Fibroblast of lung (primary cell): ENCODE results near the gene EEF1G.

Experiments used
- EZH2 ChIP-seq: IDR thresholded peaks from 2 replicates; pipeline ENCODE4 v1.5.1; 2012; ENCODE audit warnings: low read length, control low read depth, mild to moderate bottlenecking; ENCODE audit errors: missing control alignments
- TF ChIP-seq, protein P1 (sequence below), 2 donors: IDR thresholded peaks in 1 of 2; conservative IDR thresholded peaks in 1 of 2; 1 replicate in 1 of 2; 2 replicates in 1 of 2; pipeline ENCODE4 v1.5.1; 2011 to 2012; ENCODE audit warnings: low read length in 2 of 2, control low read depth in 1 of 2, inconsistent platforms in 1 of 2, low read depth in 1 of 2, mild to moderate bottlenecking in 1 of 2

DNA sequence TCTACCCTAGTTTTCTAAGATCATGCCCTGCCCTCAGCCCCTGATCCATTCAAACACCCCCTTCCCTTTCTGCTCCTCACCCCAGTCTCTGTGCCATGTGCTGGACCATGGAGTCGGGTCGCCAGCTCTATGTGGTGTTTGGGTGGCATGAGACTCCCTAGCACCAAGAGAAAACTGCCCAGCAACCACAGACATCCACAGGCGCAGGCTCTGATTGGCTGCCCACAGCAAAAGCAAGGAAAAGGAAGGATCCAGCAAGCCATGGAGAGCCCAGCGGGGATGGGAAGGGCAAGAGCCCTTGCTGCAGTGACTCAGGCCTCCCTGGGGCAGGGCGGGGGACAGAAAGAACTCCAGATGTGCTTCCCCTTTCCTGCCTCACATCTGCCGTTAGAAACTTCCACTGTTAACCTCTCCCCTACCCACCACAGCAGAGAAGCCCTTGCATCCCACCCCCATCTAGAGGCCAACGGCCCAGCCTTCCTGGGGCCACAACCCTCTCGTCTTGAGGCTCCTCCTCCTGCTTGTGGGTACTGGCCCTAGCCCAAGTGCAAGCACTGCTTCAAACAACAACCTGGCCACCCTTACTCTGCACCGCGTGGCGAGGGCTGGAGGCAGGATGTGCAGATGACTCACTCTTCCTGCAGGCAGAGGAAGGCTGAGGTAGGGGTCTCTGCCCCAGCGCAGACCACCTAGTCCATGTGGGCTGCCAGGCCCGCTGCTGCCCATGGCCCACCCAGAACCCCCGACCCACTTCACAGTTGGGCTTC, 17.4 kb downstream of the EEF1G start:
- TF ChIP-seq, protein P1, sequence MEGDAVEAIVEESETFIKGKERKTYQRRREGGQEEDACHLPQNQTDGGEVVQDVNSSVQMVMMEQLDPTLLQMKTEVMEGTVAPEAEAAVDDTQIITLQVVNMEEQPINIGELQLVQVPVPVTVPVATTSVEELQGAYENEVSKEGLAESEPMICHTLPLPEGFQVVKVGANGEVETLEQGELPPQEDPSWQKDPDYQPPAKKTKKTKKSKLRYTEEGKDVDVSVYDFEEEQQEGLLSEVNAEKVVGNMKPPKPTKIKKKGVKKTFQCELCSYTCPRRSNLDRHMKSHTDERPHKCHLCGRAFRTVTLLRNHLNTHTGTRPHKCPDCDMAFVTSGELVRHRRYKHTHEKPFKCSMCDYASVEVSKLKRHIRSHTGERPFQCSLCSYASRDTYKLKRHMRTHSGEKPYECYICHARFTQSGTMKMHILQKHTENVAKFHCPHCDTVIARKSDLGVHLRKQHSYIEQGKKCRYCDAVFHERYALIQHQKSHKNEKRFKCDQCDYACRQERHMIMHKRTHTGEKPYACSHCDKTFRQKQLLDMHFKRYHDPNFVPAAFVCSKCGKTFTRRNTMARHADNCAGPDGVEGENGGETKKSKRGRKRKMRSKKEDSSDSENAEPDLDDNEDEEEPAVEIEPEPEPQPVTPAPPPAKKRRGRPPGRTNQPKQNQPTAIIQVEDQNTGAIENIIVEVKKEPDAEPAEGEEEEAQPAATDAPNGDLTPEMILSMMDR (conservative IDR thresholded peaks at IDR 0.05 in 1 of 2, IDR thresholded peaks at IDR 0.05 in 1 of 2; ENCODE audit: low read depth in 1 of 2, low read length in 2 of 2), result no peak
- no peak for TF ChIP-seq EZH2
